IMR-90 (cell line): ENCODE measurements around the gene CLASP1. TPM values are rescaled to one million over a fixed set of nuclear protein-coding genes. Genes with fewer than 3 reads are reported as not detected.

Experiments used
- ATAC-seq: fragments of 200-7000 bp; cut with Tn5 transposase; 2 replicates; pipeline ENCODE4 v1.9.1; 2020; ENCODE audit warnings: low read depth, mild to moderate bottlenecking, moderate library complexity
- BruUV-seq: library from RNA; stranded (reverse); fragments of 400-500 nt; replicated peaks from 2 replicates; lab custom pipeline; 2021; lab: Mats Ljungman, UMichigan
- CTCF ChIA-PET: fragments of 300-600 bp; formaldehyde crosslinking; extraction: SDS; loops from one replicate; lab custom pipeline; 2021; ENCODE audit warnings: antibody characterized with exemption; lab: Yijun Ruan, JAX
- POLR2A ChIA-PET: fragments of 300-600 bp; sonication (Branson Sonifier 250); formaldehyde crosslinking; loops from one replicate; lab custom pipeline; 2022; ENCODE audit warnings: antibody characterized with exemption; ENCODE audit not compliant: unreplicated experiment; lab: Charles Lee
- DNase-seq: peaks from one replicate; pipeline ENCODE4 v3.0.0; 2013
- H2AFZ ChIP-seq: replicated peaks from 2 replicates; pipeline ENCODE3; 2013; ENCODE audit warnings: low read length, mild to moderate bottlenecking; ENCODE audit not compliant: poor library complexity
- H2AK5ac ChIP-seq: 2 replicates; pipeline ENCODE4 v1.6.1; 2013; ENCODE audit warnings: low read depth, low read length, inconsistent platforms
- H2AK9ac ChIP-seq: replicated peaks from 2 replicates; pipeline ENCODE3; 2013; ENCODE audit warnings: mild to moderate bottlenecking, low read depth, low read length, moderate library complexity; ENCODE audit not compliant: poor library complexity
- H2BK120ac ChIP-seq: 2 replicates; pipeline ENCODE4 v1.6.1; 2013; ENCODE audit warnings: low read depth, low read length, inconsistent platforms
- H2BK15ac ChIP-seq: 3 replicates; pipeline ENCODE4 v1.6.1; 2013; ENCODE audit warnings: low read depth, low read length, inconsistent platforms
- H2BK20ac ChIP-seq: 2 replicates; pipeline ENCODE4 v1.6.1; 2013; ENCODE audit warnings: low read depth, mild to moderate bottlenecking, inconsistent platforms, low read length, moderate library complexity
- H2BK5ac ChIP-seq: 2 replicates; pipeline ENCODE4 v1.6.1; 2013; ENCODE audit warnings: mild to moderate bottlenecking, low read depth, low read length, inconsistent platforms; ENCODE audit not compliant: poor library complexity, severe bottlenecking
- H3K14ac ChIP-seq: replicated peaks from 2 replicates; pipeline ENCODE4 v1.6.1; 2013; ENCODE audit warnings: low read depth, low read length, inconsistent platforms
- H3K18ac ChIP-seq: 2 replicates; pipeline ENCODE4 v1.6.1; 2013; ENCODE audit warnings: low read depth, low read length, control low read depth
- H3K23ac ChIP-seq: 2 replicates; pipeline ENCODE4 v1.6.1; 2013; ENCODE audit warnings: low read depth, low read length, inconsistent platforms
- H3K27ac ChIP-seq: 2 replicates; pipeline ENCODE4 v1.5.1; 2013; ENCODE audit warnings: mild to moderate bottlenecking, control low read depth, low read length; ENCODE audit not compliant: insufficient read depth
- H3K27me3 ChIP-seq: 2 replicates; pipeline ENCODE4 v1.6.1; 2013; ENCODE audit warnings: low read length; ENCODE audit not compliant: control insufficient read depth, insufficient read depth
- H3K36me3 ChIP-seq: 2 replicates; pipeline ENCODE4 v1.6.1; 2013; ENCODE audit warnings: low read length, mixed read lengths; ENCODE audit not compliant: control insufficient read depth, insufficient read depth
- H3K4ac ChIP-seq: 2 replicates; pipeline ENCODE4 v1.6.1; 2013; ENCODE audit warnings: low read depth, low read length, inconsistent platforms
- H3K4me1 ChIP-seq: 2 replicates; pipeline ENCODE4 v1.6.1; 2013; ENCODE audit warnings: low read length, mixed read lengths; ENCODE audit not compliant: control insufficient read depth, insufficient read depth
- H3K4me2 ChIP-seq: 2 replicates; pipeline ENCODE4 v1.6.1; 2013; ENCODE audit warnings: low read depth, mild to moderate bottlenecking, control low read depth, low read length, moderate library complexity
- H3K4me3 ChIP-seq: 2 replicates; pipeline ENCODE4 v1.5.1; 2013; ENCODE audit warnings: low read depth, mild to moderate bottlenecking, control low read depth, low read length, moderate library complexity; ENCODE audit not compliant: insufficient read depth
- H3K56ac ChIP-seq: 2 replicates; pipeline ENCODE4 v1.6.1; 2013; ENCODE audit warnings: low read length, inconsistent platforms; ENCODE audit not compliant: insufficient read depth; ENCODE audit errors: extremely low read depth
- H3K79me1 ChIP-seq, 2 experiments: 2 replicates each; pipeline ENCODE4 v1.6.1; 2013; ENCODE audit warnings: low read length in 2 of 2, inconsistent platforms in 1 of 2, low read depth in 1 of 2
- H3K9ac ChIP-seq: 2 replicates; pipeline ENCODE4 v1.6.1; 2013; ENCODE audit warnings: low read depth, low read length, control low read depth
- H3K9me1 ChIP-seq: 2 replicates; pipeline ENCODE4 v1.6.1; 2013; ENCODE audit warnings: low read length, inconsistent platforms; ENCODE audit not compliant: insufficient read depth
- H3K9me3 ChIP-seq: 2 replicates; pipeline ENCODE4 v1.6.1; 2013; ENCODE audit warnings: low read length; ENCODE audit not compliant: control insufficient read depth, insufficient read depth
- H4K20me1 ChIP-seq: 2 replicates; pipeline ENCODE4 v1.6.1; 2013; ENCODE audit warnings: low read length, inconsistent platforms; ENCODE audit not compliant: insufficient read depth
- H4K5ac ChIP-seq: 2 replicates; pipeline ENCODE4 v1.6.1; 2013; ENCODE audit warnings: mild to moderate bottlenecking, low read depth, low read length, control low read depth
- H4K8ac ChIP-seq, 2 experiments: 2 replicates each; pipeline ENCODE4 v1.6.1; 2013; ENCODE audit warnings: low read depth in 2 of 2, low read length in 2 of 2, control low read depth in 1 of 2, inconsistent platforms in 1 of 2
- H4K91ac ChIP-seq: 2 replicates; pipeline ENCODE4 v1.6.1; 2013; ENCODE audit warnings: low read depth, low read length, inconsistent platforms; ENCODE audit not compliant: insufficient read depth
- CHD1 ChIP-seq: IDR thresholded peaks from 2 replicates; pipeline ENCODE4 v1.6.1; 2012; ENCODE audit warnings: low read depth, low read length, improper control_type of control experiment
- ELK1 ChIP-seq: fragments of 150-350 bp; IDR thresholded peaks from 2 replicates; pipeline ENCODE4 v1.6.1; 2016; ENCODE audit warnings: low read depth, mild to moderate bottlenecking, low read length, moderate library complexity, borderline replicate concordance
- FOS ChIP-seq: fragments of 150-350 bp; IDR thresholded peaks from 2 replicates; pipeline ENCODE4 v1.6.1; 2016; ENCODE audit warnings: low read depth, low read length
- NFE2L2 ChIP-seq: fragments of 150-350 bp; IDR thresholded peaks from 2 replicates; pipeline ENCODE4 v1.6.1; 2016; ENCODE audit warnings: low read depth, mild to moderate bottlenecking, low read length
- POLR2A ChIP-seq: IDR thresholded peaks from 2 replicates; pipeline ENCODE4 v1.6.1; 2012; ENCODE audit warnings: mild to moderate bottlenecking, low read depth, low read length
- RAD21 ChIP-seq: IDR thresholded peaks from 2 replicates; pipeline ENCODE4 v1.6.1; 2012; ENCODE audit warnings: low read length, improper control_type of control experiment
- RCOR1 ChIP-seq: IDR thresholded peaks from 2 replicates; pipeline ENCODE4 v1.6.1; 2012; ENCODE audit warnings: mild to moderate bottlenecking, low read length, improper control_type of control experiment; ENCODE audit not compliant: insufficient replicate concordance
- RFX5 ChIP-seq: IDR thresholded peaks from 2 replicates; pipeline ENCODE4 v1.8.0; 2012; ENCODE audit warnings: low read depth, mild to moderate bottlenecking, low read length, moderate library complexity
- SMC3 ChIP-seq: fragments of 150-350 bp; IDR thresholded peaks from 2 replicates; pipeline ENCODE4 v1.6.1; 2016; ENCODE audit warnings: low read depth, mild to moderate bottlenecking, antibody characterized with exemption, low read length, moderate library complexity
- WGBS, 2 experiments: methylation state at CpG; one replicate each; pipeline versions ENCODE4 v1.1.5 to v1.1.7; 2013; ENCODE audit warnings: missing lambda C conversion rate in 2 of 2; ENCODE audit not compliant: insufficient read length in 1 of 2; ENCODE audit errors: extremely low coverage in 2 of 2; 5-methylcytosine and 5-hydroxymethylcytosine counted together
- dilution Hi-C: fragments of 300-500 bp; cut with HindIII; formaldehyde crosslinking; loops from one replicate; pipeline ENCODE4 v1.14.3; 2018; ENCODE audit warnings: low sequenced_read_pairs; ENCODE audit not compliant: unreplicated experiment
- in situ Hi-C: fragments of 300-500 bp; cut with MboI; formaldehyde crosslinking; loops from 3 replicates; pipeline ENCODE4 v1.14.3; 2019; ENCODE audit warnings: low sequenced_read_pairs, inconsistent platforms, mixed read lengths
- intact Hi-C: fragments of 100-400 bp; cut with micrococcal nuclease; formaldehyde crosslinking; loops from 2 replicates; pipeline ENCODE4 v1.10.0; 2022
- polyA plus RNA-seq, 3 experiments: library from polyadenylated mRNA; depleted of rRNA; stranded (reverse); fragments of >200 nt; gene quantifications; 2 replicates each; pipeline ENCODE4 v1.2.3, GENCODE V29; 2012; ENCODE audit warnings: low replicate concordance in 1 of 3
- total RNA-seq: library from RNA; depleted of rRNA; stranded (reverse); fragments of >200 nt; gene quantifications from 2 replicates; pipeline ENCODE4 v1.2.3, GENCODE V29; 2012
- TF ChIP-seq, protein P1 (sequence below): conservative IDR thresholded peaks from 2 replicates; pipeline ENCODE4 v1.5.1; 2012; ENCODE audit warnings: mild to moderate bottlenecking, low read depth, low read length, improper control_type of control experiment
- TF ChIP-seq, protein P2 (sequence below): fragments of 150-350 bp; IDR thresholded peaks from 2 replicates; pipeline ENCODE4 v1.6.1; 2017; ENCODE audit warnings: mild to moderate bottlenecking, antibody characterized with exemption, low read length, low read depth

CLASP1 gene
- total and polyA plus RNA-seq, 2 of the 4 experiments (the other 2 are of a cell fraction), result 12.3 to 33.7 TPM

GRCh38 chr2:121575800-121576199 lies 73.5 kb downstream of the CLASP1 start:
- WGBS, 2 experiments, result no CpG with 5 or more reads among the region's 3 CpGs
- CTCF ChIA-PET, result no interaction called here
- Histone ChIP-seq H3K4me2 (no peak overlapping the region), H3K79me1 (peaks cover 33 to 56% of the 10 kb centered on the region in 2 experiments), H3K36me3 (no peaks in the 10 kb centered on the region), H2AK5ac (no peak overlapping the region), H2BK120ac (no peak overlapping the region), H3K27ac (no peak overlapping the region), H2AFZ (no peak overlapping the region), H3K4me1 (peaks cover under 1% of the 10 kb centered on the region; the same call in 1 of the 2 replicates), H2BK15ac (no peak overlapping the region), H3K18ac (no peak overlapping the region), H3K23ac (no peak overlapping the region), H3K9me3 (no peaks in the 10 kb centered on the region), H3K9me1 (0 out of 2 replicates have a peak, but pooled peaks cover 9% of the 10 kb centered on the region), H3K4ac (no peak overlapping the region), H3K4me3 (no peak overlapping the region), H4K8ac (no peak overlapping the region), H4K91ac (no peak overlapping the region), H3K56ac (no peak overlapping the region), H2AK9ac (no peak overlapping the region), H4K20me1 (peaks cover 30% of the 10 kb centered on the region; the same call in 1 of the 2 replicates), H3K9ac (no peak overlapping the region), H3K14ac (no peak overlapping the region), H2BK5ac (no peak overlapping the region), H4K5ac (no peak overlapping the region), H2BK20ac (no peak overlapping the region), H3K27me3 (no peaks in the 10 kb centered on the region)
- no peak for ATAC-seq
- TF ChIP-seq, protein P1, sequence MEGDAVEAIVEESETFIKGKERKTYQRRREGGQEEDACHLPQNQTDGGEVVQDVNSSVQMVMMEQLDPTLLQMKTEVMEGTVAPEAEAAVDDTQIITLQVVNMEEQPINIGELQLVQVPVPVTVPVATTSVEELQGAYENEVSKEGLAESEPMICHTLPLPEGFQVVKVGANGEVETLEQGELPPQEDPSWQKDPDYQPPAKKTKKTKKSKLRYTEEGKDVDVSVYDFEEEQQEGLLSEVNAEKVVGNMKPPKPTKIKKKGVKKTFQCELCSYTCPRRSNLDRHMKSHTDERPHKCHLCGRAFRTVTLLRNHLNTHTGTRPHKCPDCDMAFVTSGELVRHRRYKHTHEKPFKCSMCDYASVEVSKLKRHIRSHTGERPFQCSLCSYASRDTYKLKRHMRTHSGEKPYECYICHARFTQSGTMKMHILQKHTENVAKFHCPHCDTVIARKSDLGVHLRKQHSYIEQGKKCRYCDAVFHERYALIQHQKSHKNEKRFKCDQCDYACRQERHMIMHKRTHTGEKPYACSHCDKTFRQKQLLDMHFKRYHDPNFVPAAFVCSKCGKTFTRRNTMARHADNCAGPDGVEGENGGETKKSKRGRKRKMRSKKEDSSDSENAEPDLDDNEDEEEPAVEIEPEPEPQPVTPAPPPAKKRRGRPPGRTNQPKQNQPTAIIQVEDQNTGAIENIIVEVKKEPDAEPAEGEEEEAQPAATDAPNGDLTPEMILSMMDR, result no peak
- TF ChIP-seq CHD1 (no peak), POLR2A (no peak), NFE2L2 (no peak), RCOR1 (no peak), RFX5 (no peak), FOS (no peak), ELK1 (no peak), RAD21 (no peak), SMC3 (no peak)
- TF ChIP-seq, protein P2, sequence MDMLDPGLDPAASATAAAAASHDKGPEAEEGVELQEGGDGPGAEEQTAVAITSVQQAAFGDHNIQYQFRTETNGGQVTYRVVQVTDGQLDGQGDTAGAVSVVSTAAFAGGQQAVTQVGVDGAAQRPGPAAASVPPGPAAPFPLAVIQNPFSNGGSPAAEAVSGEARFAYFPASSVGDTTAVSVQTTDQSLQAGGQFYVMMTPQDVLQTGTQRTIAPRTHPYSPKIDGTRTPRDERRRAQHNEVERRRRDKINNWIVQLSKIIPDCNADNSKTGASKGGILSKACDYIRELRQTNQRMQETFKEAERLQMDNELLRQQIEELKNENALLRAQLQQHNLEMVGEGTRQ, result no peak
- DNase-seq, result no peak
- no TSS peak for BruUV-seq
- in situ Hi-C loops, result no loop called here
- dilution Hi-C loops, result no loop called here
- POLR2A ChIA-PET, result no interaction called here
- intact Hi-C loops, result no loop called here
